ENCODE measurements around the gene ENKUR.

GRCh38 chr10:25028711-25029110, 12.8 kb upstream of the ENKUR start:
- TF ChIP-seq, protein P1, sequence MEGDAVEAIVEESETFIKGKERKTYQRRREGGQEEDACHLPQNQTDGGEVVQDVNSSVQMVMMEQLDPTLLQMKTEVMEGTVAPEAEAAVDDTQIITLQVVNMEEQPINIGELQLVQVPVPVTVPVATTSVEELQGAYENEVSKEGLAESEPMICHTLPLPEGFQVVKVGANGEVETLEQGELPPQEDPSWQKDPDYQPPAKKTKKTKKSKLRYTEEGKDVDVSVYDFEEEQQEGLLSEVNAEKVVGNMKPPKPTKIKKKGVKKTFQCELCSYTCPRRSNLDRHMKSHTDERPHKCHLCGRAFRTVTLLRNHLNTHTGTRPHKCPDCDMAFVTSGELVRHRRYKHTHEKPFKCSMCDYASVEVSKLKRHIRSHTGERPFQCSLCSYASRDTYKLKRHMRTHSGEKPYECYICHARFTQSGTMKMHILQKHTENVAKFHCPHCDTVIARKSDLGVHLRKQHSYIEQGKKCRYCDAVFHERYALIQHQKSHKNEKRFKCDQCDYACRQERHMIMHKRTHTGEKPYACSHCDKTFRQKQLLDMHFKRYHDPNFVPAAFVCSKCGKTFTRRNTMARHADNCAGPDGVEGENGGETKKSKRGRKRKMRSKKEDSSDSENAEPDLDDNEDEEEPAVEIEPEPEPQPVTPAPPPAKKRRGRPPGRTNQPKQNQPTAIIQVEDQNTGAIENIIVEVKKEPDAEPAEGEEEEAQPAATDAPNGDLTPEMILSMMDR (IDR thresholded peaks at IDR 0.05) = no peak
- TF ChIP-seq EZH2 (IDR thresholded peaks at IDR 0.05) (no peak), EZH2phosphoT487 (IDR thresholded peaks at IDR 0.05) (no peak)

Measured in neural progenitor cell (in vitro differentiated cells).